ENCODE data around the gene ATG10.
"Not testable (repeated sequence)": the region's sequence is repeated elsewhere in the genome, so short reads cannot be mapped to it uniquely, and the experiment has no call there.

ATG10 gene

DNA sequence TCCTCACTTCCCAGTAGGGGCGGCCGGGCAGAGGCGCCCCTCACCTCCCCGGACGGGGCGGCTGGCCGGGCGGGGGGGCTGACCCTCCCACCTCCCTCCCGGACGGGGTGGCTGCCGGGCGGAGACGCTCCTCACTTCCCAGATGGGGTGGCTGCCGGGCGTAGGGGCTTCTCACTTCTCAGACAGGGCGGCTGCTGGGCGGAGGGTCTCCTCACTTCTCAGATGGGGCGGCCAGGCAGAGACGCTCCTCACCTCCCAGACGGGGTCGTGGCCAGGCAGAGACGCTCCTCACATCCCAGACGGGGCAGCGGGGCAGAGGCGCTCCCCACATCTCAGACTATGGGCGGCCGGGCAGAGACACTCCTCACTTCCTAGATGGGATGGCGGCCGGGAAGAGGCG, 11.7 kb downstream of the ATG10 start:
- not testable (repeated sequence) for DNase-seq

DNA sequence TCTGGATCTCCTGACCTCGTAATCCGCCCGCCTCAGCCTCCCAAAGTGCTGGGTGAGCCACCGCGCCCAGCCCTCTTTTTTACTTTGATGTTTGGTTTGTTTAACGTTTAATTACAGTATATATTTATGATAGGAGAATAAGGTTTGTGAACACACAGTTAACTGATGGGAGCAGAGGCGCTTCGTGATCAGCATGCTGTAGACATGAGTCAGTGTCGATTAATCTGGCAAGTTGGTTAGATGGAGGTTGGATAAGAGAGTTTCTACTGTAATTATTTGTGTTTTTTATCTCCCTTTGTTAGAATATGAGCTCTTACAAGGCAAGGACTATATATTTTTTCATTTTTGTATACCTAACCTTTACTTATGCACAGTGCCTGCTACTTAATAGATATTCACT, 14.3 kb downstream of the ATG10 start:
- DNase-seq, result no peak

GRCh38 chr5:81989204-81989603, 17.4 kb downstream of the ATG10 start:
- no peak for DNase-seq

DNA sequence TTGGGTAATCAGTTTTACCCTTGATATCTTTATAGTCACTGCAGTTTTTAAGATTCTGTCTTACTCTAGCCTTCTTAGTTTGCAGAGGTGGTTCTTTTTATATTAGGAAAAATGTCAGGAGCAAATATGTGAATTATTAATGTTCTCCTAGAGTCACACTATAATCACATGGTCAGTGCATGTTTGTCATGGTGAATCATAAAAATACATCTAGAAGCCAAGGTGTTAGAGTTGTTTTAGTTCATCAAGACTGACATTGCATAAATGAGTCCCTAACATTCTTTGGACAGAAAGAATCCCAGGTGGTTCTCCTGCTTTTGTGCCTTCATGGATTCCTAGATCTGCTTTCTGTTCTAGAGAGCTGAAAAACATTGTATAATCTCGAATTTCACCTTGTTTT, 22.9 kb downstream of the ATG10 start:
- no peak for DNase-seq

GRCh38 chr5:81995407-81995806, 23.6 kb downstream of the ATG10 start:
- DNase-seq, result no peak

- DNase-seq, result no peak
Measured at GRCh38 chr5:82004511-82004910, 32.7 kb downstream of the ATG10 start.

GRCh38 chr5:82009869-82010268, 38.0 kb downstream of the ATG10 start:
- DNase-seq, result not testable (repeated sequence)

DNA sequence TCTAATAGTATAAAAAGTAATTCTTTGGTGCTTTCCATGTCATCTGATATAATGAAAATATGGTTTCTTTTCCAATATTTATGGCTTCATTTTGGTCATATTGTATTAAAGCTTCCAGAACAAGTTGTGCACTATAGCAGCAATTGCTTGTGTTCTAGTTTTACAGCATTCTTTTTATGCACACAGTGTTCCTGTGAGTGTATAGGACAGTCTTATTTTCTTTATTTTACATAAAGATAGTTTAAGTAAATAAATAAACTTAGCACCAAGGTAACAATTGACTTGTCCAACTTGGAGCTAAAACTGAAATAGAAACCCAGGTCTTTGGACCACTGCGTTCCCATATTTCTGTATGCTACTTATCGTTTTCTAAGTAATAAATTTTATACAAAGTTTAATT, 38.9 kb downstream of the ATG10 start:
- DNase-seq, result no peak

DNA sequence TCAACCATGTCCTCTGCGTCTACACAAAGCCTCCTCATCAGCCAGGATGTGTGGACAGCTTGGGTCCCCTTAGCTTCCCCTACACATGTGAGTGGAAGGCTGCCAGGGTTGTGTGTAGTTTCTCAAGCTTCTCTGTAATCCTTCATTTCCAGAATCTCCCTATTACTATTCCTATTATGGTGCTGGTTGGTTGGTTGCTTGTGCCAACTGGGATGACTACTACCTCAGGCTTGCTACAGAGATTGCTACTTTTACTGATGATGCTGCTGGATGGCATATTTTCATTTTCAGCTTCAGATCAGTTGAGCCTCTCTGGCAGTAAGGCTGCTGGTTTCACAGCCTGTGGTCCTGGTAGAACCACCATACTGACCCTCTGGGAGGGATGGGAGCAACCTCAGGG, 39.9 kb downstream of the ATG10 start:
- no peak for DNase-seq

DNA sequence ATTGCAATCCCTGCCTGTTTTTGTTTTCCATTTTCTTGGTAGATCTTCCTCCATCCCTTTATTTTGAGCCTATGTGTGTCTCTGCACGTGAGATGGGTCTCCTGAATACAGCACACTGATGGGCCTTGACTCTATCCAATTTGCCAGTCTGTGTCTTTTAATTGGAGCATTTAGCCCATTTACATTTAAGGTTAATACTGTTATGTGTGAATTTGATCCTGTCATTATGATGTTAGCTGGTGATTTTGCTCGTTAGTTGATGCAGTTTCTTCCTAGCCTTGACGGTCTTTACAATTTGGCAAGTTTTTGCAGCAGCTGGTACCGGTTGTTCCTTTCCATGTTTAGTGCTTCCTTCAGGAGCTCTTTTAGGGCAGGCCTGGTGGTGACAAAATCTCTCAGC, 42.8 kb downstream of the ATG10 start:
- DNase-seq, result not testable (repeated sequence)

GRCh38 chr5:82018462-82018861, 46.6 kb downstream of the ATG10 start:
- no peak for DNase-seq

GRCh38 chr5:82019342-82020138, 47.7 kb downstream of the ATG10 start:
- DNase-seq, result peak; percentile 53

DNA sequence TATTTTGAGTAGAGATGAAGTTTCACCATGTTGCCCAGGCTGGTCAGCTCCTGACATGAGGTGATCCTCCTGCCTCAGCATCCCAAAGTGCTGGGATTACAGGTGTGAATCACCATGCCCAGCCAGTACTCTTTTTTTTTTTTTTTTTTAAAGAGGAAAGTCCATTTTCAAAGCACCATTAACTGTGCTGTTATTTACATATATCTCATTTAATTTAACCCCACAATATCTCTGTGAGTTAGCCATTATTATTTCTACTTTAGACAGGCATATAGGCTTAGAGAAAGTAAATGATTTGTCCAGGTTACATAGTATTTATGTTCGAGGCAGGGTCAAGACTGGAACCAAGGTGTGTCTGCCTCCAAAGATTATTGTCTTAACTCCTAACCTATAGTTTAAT, 50.7 kb downstream of the ATG10 start:
- DNase-seq, result no peak

DNA sequence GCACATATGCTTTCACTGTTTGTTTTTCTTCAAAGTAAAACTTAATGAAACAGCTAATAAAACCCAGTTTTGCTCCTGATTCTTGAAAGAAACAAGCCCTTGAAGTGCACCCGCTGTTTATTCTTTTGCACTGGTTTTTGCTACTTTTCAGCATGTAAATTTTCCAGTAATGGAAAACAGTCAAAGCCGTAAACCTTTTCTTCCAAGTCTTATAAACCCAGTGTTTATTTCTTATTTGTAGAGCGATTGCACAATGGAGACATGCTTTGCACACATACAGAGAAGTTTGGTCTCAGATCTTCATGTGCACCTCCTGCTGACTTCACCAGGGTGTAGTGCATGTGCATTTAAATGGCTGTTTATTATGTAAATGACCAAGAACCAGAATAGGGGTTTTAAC, 51.8 kb downstream of the ATG10 start:
- no peak for DNase-seq

GRCh38 chr5:82031220-82032119, 59.6 kb downstream of the ATG10 start:
- no peak for DNase-seq

GRCh38 chr5:82042894-82043293, 71.1 kb downstream of the ATG10 start:
- not testable (repeated sequence) for DNase-seq

- DNase-seq, result no peak
Measured at GRCh38 chr5:82044010-82044409, 72.2 kb downstream of the ATG10 start.

DNA sequence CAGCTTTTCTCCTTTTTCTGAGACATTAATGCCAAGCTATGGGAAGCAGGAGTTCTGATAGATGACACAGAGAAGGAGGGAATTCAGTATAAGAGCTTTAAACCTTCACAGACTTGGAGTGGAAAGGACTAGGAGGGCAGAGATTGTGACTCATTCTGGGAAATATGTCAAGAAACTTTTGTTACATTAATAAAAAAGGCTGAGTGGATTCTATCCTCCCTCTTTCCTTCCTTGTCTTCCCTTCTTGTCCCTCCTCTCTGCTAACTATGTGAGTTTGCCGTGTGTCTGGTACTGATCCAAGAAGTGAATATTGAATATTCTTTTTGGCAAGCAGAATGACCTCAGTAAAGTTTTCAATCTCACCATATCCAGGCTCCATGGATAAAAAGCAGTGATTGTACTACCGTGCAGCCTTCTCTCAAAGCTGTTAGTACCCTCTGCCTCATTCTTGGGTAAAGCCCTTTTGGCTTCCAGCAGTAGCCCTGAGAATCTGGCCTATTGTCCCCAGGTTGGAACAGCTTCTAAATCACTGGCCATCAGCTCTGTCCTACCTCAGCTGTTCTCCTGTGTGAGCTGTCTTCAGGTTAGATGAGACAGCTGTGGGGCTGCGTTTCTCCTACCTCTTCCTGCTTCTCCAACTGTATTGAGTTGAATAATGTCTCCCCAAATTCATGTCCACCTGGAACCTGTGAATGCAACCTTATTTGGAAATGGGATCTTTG, 73.9 kb downstream of the ATG10 start:
- no peak for DNase-seq

- no peak for DNase-seq
Measured at GRCh38 chr5:82046276-82046647, 74.4 kb downstream of the ATG10 start.

- DNase-seq, result peak; percentile 53
Measured at GRCh38 chr5:82050955-82051354, 79.1 kb downstream of the ATG10 start.

DNA sequence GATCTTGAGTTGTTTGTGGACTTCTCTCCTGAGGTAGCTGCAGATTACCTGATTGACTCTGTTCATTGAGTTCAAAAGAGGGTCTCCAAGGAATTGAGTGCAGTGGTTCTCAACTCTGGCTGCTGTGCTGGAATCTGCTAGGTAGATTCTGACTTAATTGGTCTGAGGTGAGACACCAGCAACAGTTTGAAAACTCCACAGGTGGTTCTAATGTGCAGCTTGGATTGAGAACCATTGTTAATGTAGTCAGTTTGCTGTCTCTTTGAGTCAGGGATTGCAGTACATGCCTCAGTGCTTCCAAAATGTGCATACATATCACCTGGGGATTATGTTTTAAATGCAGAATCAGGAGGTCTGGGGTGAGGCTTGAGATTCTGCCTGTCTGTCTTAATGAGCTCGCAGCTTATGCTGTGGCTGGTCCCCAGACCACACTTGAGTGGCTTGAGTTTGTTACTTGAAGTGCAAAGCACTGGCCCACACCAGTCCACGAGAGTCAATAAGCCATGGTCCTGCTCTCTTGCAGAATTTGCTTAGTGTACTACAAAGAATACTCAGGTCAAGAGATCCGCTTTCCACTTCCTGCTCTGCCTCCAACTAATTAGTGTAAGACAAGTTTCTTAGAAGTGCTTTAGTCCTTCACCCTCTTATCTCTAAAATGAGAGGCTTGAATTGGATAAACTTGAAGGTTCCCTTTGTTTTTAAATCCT, 82.3 kb downstream of the ATG10 start:
- DNase-seq, result no peak

GRCh38 chr5:82057051-82057450, 85.2 kb downstream of the ATG10 start:
- DNase-seq, result no peak

DNA sequence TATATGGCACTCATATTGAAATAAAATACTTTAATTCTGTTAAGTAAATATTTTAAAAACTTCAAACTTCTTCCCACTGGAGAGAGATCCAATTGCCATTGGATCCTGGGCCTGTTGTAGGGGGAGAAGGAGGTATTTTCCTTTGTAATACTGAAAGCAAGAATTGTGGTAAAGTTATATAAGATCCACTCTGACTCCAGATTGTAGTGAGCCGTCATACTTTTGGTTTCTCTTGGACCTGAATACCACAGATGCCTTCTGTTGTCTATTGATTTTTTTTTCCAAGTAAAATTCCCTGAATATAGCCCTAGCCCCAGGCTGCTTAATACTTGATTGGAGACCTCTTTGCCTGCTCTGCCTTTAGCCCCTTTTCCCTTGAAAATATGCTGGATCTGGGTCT, 86.9 kb downstream of the ATG10 start:
- DNase-seq, result no peak

All from NCI-H2107 (cell line).